GM21526 (cell line): ENCODE data around the gene GIMAP1.
A peak's percentile ranks its signal among the peaks of the same experiment; 100 is the strongest.
"Not testable (repeated sequence)": the region's sequence is repeated elsewhere in the genome, so short reads cannot be mapped to it uniquely, and the experiment has no call there.

Experiments used
- ATAC-seq: cut with Tn5 transposase; IDR thresholded peaks from one replicate; pipeline ENCODE4 v1.9.1; 2021; ENCODE audit warnings: moderate library complexity; ENCODE audit not compliant: unreplicated experiment, low FRiP score

Gene GIMAP1

GRCh38 chr7:150716368-150716767 lies at the start of gene GIMAP1:
Gene GIMAP1 (plus strand): TSS chr7:150716613. CDS start chr7:150719048, 2,435 bp downstream.
- no peak for ATAC-seq

- ATAC-seq: peak; percentile 75
These were observed 47.9 kb upstream of the GIMAP1 start for GRCh38 chr7:150668472-150668911.

- no peak for ATAC-seq
These were observed 47.4 kb upstream of the GIMAP1 start for GRCh38 chr7:150668977-150669376.

GRCh38 chr7:150671798-150672585 lies 44.4 kb upstream of the GIMAP1 start:
- ATAC-seq: not testable (repeated sequence)

- no peak for ATAC-seq
These were observed 40.7 kb upstream of the GIMAP1 start for GRCh38 chr7:150675714-150676113.

- ATAC-seq: not testable (repeated sequence)
These were observed 40.1 kb upstream of the GIMAP1 start for GRCh38 chr7:150676276-150676675.

GRCh38 chr7:150676854-150677253 lies 39.6 kb upstream of the GIMAP1 start:
- ATAC-seq: not testable (repeated sequence)

GRCh38 chr7:150678601-150679000 lies 37.8 kb upstream of the GIMAP1 start:
- not testable (repeated sequence) for ATAC-seq

GRCh38 chr7:150680364-150680763 lies 36.0 kb upstream of the GIMAP1 start:
- not testable (repeated sequence) for ATAC-seq

- peak; percentile 95 for ATAC-seq
These were observed 31.0 kb upstream of the GIMAP1 start, which contains the start of gene GIMAP2 for GRCh38 chr7:150685219-150686029. Gene GIMAP2 (plus strand): TSS chr7:150685706. CDS start chr7:150687060, 1,354 bp downstream.

GRCh38 chr7:150686030-150686631 lies 30.3 kb upstream of the GIMAP1 start:
- ATAC-seq: peak; percentile 35

- ATAC-seq: no peak
These were observed 27.8 kb upstream of the GIMAP1 start for GRCh38 chr7:150688630-150689029.

- no peak for ATAC-seq
These were observed 20.8 kb upstream of the GIMAP1 start for GRCh38 chr7:150695654-150696053.

GRCh38 chr7:150703209-150703608 lies 13.2 kb upstream of the GIMAP1 start:
- no peak for ATAC-seq

GRCh38 chr7:150715293-150715692 lies 1.1 kb upstream of the GIMAP1 start:
- ATAC-seq: no peak

- ATAC-seq: no peak
These were observed 675 bp upstream of the GIMAP1 start for GRCh38 chr7:150715738-150716137.

GRCh38 chr7:150716939-150717338 lies 526 bp downstream of the GIMAP1 start:
- ATAC-seq: no peak

- no peak for ATAC-seq
These were observed 1.5 kb downstream of the GIMAP1 start for GRCh38 chr7:150717814-150718420.

- no peak for ATAC-seq
These were observed 3.0 kb downstream of the GIMAP1 start for GRCh38 chr7:150719436-150719835.
